22Rv1 (cell line): Measurements from ENCODE around the gene LYPD5.
"Not testable (repeated sequence)": the region's sequence is repeated elsewhere in the genome, so short reads cannot be mapped to it uniquely, and the experiment has no call there.

Source experiments
- H3K27ac ChIP-seq: fragments of 450-650 bp; 2 replicates; pipeline ENCODE4 v1.5.1; 2017
- CTCF ChIP-seq: fragments of 450-650 bp; IDR thresholded peaks from 2 replicates; pipeline ENCODE4 v1.5.1; 2017; ENCODE audit warnings: mild to moderate bottlenecking
- ZFX ChIP-seq: fragments of 450-650 bp; IDR thresholded peaks from 2 replicates; pipeline ENCODE4 v1.6.1; 2017; ENCODE audit warnings: antibody characterized with exemption, borderline replicate concordance

LYPD5 gene

GRCh38 chr19:43826787-43827754 lies 24.8 kb upstream of the LYPD5 start, which contains the start of gene ZNF283:
ZNF283 (plus strand) TSS chr19:43827321; CDS start chr19:43833505, 6,184 bp downstream.
- H3K27ac ChIP-seq = peak within 1 kb of the TSS; percentile 71
- TF ChIP-seq CTCF (no peak), ZFX (no peak)

DNA sequence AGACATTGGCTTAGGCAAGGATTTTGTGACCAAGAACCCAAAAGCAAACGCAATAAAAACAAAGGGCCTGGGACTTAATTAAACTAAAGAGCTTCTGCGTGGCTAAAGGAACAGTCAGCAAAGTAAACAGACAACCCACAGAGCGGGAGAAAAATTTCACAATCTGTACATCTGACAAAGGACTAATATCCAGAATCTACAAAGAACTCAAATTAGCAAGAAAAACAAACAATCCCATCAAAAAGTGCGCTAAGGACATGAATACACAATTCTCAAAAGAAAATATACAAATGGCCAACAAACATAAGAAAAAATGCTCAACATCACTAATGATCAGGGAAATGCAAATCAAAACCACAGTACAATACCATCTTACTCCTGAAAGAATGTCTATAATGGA lies 22.3 kb upstream of the LYPD5 start:
- H3K27ac ChIP-seq = not testable (repeated sequence)

DNA sequence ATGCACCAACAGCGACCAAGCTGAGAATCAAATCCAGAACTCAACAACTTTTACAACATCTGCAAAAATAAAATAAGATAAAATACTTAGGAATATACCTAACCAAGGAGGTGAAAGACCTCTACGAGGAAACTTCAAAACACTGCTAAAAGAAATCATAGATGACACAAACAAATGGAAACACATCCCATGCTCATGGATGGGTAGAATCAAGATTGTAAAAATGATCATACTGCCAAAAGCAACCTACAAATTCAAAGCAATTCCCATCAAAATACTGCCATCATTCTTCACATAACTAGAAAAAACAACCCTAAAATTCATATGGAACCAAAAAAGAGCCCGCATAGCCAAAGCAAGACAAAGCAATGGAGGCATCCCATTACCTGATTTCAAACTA lies 21.6 kb upstream of the LYPD5 start:
- H3K27ac ChIP-seq = not testable (repeated sequence)

DNA sequence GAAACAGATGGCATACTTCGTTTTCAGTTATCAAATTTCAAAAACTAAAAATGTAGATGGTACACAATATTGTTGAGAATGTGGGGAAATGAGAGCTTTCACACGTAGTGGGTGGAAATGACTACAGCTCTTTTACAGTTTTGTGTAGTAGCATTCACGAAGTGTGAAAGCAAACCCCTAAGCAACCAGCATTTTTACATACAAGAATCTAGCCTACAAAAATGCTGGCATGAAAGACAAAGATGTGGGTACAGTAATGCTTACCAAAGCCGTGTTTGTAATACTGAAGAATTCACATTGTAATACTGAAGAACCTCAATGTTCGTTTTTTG lies 18.6 kb upstream of the LYPD5 start:
- TF ChIP-seq ZFX (no peak), CTCF (no peak)
- H3K27ac ChIP-seq = no peak overlapping the region

DNA sequence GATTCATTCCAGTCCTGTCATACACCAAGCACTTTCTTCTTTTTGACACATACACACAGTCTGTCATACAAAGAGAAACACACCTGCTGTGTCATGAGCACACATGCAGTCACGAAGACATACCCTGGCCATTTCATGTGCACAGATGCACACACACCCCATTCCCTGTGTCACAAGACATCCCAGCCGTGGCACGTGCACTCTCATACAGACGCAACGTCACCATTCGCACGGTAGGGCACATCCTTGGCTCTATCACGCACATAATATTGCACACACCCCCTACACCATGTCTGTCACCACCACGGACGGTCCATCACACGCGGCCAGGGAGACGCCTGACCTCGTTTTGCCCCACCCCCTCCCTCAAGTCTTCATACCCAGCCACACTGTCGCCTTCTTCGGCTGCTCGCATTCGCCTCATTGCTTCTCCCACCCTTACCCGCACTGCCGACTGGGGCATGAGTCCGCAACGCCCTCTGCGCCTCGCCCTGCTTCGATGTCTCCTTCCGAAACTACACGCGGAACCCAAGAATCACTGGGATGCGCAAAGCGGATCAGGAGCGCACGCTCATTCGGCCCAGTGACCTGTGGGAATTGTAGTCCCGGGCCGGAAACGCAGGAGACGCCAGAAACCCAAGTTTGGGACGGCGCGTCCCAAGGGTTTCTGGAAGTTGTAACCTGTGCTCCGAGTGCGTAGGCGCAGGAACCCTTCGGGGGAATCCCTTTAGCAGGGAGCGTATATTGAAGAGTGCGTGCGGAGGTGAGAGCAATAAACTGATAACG lies 18.0 kb upstream of the LYPD5 start:
- TF ChIP-seq CTCF (no peak), ZFX (no peak)
- no peak overlapping the region for H3K27ac ChIP-seq

DNA sequence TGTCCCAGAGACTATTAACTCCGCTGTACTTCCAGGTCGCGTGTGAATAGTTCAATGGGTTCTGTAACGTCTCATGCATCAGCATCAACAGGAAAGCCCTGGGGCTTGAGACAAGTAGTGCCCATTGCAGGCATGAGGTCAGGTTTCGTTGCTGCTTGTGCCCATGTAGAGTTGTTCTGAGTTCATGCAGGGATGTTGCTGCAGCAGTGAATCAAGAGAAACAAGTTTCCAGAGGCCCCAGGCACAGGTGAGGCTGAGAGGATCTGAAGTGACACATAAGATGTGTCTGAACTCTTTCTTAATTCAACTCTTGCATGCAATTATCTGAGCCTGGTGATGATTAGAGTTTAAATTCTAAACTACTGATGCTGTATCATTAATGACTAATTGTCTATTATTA lies 16.3 kb upstream of the LYPD5 start:
- H3K27ac ChIP-seq = no peak overlapping the region
- TF ChIP-seq CTCF (no peak), ZFX (no peak)

DNA sequence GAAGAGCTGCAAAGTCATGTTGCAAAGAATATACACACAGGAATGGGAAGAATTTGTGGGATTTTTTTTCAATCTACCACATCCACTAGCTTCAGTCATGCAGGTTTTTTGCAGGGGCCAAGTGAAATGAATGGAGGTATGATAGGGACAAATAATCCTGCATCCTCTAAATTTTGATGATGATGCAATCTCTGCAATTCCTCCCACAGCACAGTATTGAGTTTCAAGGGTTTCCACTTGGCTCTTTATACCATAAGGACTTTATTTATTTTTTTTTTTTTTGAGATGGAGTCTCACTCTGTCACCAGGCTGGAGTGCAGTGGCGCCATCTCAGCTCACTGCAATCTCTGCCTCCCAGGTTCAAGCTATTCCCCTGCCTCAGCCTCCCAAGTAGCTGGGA lies 15.2 kb upstream of the LYPD5 start:
- H3K27ac ChIP-seq = not testable (repeated sequence)

DNA sequence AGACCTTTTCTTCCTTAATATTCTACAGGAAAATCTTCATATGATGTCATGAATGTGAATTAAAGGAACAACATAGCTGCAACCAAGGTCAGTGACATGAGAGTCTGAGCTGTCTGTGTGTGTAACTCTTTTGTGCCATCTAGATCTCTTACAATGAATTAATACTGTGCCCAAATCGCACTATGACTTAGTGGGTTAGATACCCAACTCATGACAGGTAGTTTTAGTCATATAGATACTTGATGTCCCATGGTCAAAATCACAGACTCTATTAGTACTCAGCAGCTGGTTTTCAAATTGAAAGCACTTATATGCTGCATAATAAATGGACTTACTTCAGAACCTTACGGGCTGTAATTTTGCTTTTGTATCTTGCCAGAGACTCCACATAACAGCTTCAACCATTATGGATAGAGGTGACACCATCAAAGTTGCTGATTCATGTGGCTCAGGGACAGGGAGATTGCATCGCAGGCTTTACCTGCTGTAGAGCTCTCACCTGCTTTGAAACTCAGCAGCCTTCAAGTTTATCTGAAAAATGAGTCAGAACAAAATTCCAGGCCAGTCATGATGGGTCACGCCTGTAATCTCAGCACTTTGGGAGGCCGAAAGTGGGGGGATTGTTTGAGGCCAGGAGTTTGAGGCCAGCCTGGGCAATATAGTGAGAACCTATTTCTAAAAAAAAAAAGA lies 12.6 kb upstream of the LYPD5 start:
- no peak for TF ChIP-seq ZFX
- no peak for TF ChIP-seq CTCF
- no peak overlapping the region for H3K27ac ChIP-seq
